Transverse colon (tissue), 4 donors: ENCODE measurements around the gene ANXA6. TPM values are rescaled to one million over a fixed set of nuclear protein-coding genes. Genes with fewer than 3 reads are reported as not detected.

Experiments used
- DNase-seq: peaks from one replicate; pipeline ENCODE4 v3.0.0-alpha.2; 2019
- H3K27ac ChIP-seq, 4 donors: fragments of 200-600 bp; sonication (generic); 2 replicates each; pipeline ENCODE4 v1.5.1; 2016 to 2018; ENCODE audit warnings: inconsistent platforms in 4 of 4
- H3K27me3 ChIP-seq: fragments of 200-600 bp; sonication (generic); 2 replicates; pipeline ENCODE4 v1.5.1; 2017; ENCODE audit warnings: inconsistent platforms
- H3K36me3 ChIP-seq, 4 donors: fragments of 200-600 bp; sonication (generic); 2 replicates each; pipeline ENCODE4 v1.5.1; 2017 to 2019; ENCODE audit warnings: inconsistent platforms in 4 of 4
- H3K4me1 ChIP-seq, 4 donors: fragments of 200-600 bp; sonication (generic); 2 replicates each; pipeline ENCODE4 v1.5.1; 2017 to 2020; ENCODE audit warnings: inconsistent platforms in 4 of 4
- H3K4me3 ChIP-seq, 4 donors: fragments of 200-600 bp; sonication (generic); 1 replicate in 1 of 4; 2 replicates in 3 of 4; pipeline versions ENCODE4 v1.5.1 to v1.6.1; 2017 to 2019; ENCODE audit warnings: inconsistent platforms in 4 of 4
- H3K9me3 ChIP-seq, 2 donors: fragments of 200-600 bp; sonication (generic); 2 replicates each; pipeline ENCODE4 v1.5.1; 2017 to 2019; ENCODE audit warnings: inconsistent platforms in 2 of 2
- CTCF ChIP-seq, 5 experiments: fragments of 200-600 bp in 3 of 5; fragments of 450-650 bp in 2 of 5; sonication (generic) in 3 of 5; IDR thresholded peaks; 1 replicate in 2 of 5; 2 replicates in 3 of 5; pipeline ENCODE4 v1.5.1; 2016 to 2017; ENCODE audit warnings: antibody characterized with exemption in 5 of 5, inconsistent platforms in 3 of 5, mild to moderate bottlenecking in 2 of 5, moderate library complexity in 1 of 5
- EP300 ChIP-seq: sonication (generic); formaldehyde crosslinking; IDR thresholded peaks from one replicate; pipeline ENCODE4 v1.6.1; 2017; ENCODE audit warnings: antibody characterized with exemption, low read depth
- POLR2A ChIP-seq: fragments of 450-650 bp; IDR thresholded peaks from one replicate; pipeline ENCODE4 v1.6.1; 2016; ENCODE audit warnings: antibody characterized with exemption, mild to moderate bottlenecking, moderate library complexity
- POLR2AphosphoS5 ChIP-seq, 3 donors: sonication (generic); formaldehyde crosslinking; IDR thresholded peaks; one replicate each; pipeline ENCODE4 v1.6.1; 2016; ENCODE audit warnings: antibody characterized with exemption in 3 of 3
- WGBS, 2 donors: methylation state at CpG; one replicate each; pipeline ENCODE4 v1.1.5; 2018; ENCODE audit warnings: low coverage in 1 of 2; 5-methylcytosine and 5-hydroxymethylcytosine counted together
- in situ Hi-C, 4 donors: fragments of 200-750 bp; cut with MboI; loops; one replicate each; pipeline versions ENCODE4 v1.15.0 to v1.15.1; 2017; ENCODE audit warnings: low sequenced_read_pairs in 3 of 4, low pct_ligation_motif_present in 1 of 4, low pct_unique_long_range_greater_than_20kb in 1 of 4
- intact Hi-C: fragments of 100-400 bp; cut with DNase I; formaldehyde crosslinking; loops from one replicate; pipeline ENCODE4 v1.15.1; 2023; ENCODE audit warnings: low total_unique reads
- total RNA-seq, 4 donors: library from RNA; depleted of rRNA; stranded (reverse); fragments of >200 nt; gene quantifications; one replicate each; pipeline ENCODE4 v1.1.0, GENCODE V29; 2016

The ANXA6 gene
- total RNA-seq, 4 donors from 2014 or later: 19.1 to 79.0 (median 55.3) TPM

DNA sequence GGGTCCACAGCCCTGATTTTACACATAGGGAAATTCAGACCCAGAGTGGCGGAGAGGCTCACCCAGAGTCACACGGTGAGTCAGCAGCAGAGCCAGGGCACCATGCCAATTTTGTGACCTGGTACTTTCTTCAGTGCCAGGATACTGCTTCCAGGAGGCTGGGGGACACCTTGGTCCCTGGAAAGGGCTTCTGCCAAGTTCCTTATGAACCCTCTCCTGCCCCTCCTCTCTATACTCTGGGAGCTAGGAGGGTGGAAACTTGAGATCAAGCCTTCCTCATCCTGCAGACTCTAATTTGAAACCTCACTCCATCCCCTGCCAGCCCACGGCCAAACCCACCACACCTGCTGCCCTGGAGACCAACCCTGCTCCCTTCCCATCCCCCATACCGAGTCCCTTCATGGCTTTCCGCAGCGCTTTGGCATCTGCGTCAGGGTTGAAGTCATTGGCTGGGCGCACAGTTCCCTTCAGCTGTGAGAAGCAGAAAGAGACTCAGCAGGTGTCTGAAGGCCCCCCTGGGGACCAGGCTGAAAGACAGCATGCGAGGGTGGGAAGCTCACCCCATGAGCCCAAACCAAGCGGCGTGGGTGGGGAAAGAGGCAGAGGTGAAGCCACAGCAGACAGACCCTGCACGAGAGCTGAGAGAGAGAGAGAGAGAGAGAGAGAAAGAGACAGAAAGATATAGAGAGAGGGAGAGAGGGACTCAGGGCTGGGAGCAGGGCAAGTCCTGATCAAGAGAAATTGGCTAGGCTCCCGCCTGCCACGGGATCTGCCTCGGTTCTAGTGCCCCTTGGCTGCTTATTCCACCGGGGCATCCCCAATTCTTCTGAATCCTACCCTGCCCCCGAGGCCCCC, 33.5 kb downstream of the ANXA6 start:
- Histone ChIP-seq H3K9me3 (no peaks in the 10 kb centered on the region), H3K27me3 (no peaks in the 10 kb centered on the region), H3K4me1 (peaks cover 0 to 12% (median 0%) of the 10 kb centered on the region in 4 donors), H3K27ac (peak overlapping the region; percentile 30 to 48 (median 32)), H3K4me3 (no peak overlapping the region), H3K36me3 (peaks cover 0 to 12% (median 5%) of the 10 kb centered on the region in 4 donors)
- intact Hi-C loops (no loop called here), in situ Hi-C loops (loop anchor here in 2 of 4 donors (5.0 kb wide), 1 partner anchor 38 kb away; no protein-coding TSS in a partner anchor)
- TF ChIP-seq POLR2AphosphoS5 (IDR thresholded peaks at IDR 0.05): no peak
- no peak for TF ChIP-seq EP300
- no peak for TF ChIP-seq CTCF (IDR thresholded peaks at IDR 0.05)
- TF ChIP-seq POLR2A: no peak
- 58 to 68% methylated on average over 5 to 17 of the region's 17 CpGs for WGBS, 2 donors
- peak; percentile 70 for DNase-seq

DNA sequence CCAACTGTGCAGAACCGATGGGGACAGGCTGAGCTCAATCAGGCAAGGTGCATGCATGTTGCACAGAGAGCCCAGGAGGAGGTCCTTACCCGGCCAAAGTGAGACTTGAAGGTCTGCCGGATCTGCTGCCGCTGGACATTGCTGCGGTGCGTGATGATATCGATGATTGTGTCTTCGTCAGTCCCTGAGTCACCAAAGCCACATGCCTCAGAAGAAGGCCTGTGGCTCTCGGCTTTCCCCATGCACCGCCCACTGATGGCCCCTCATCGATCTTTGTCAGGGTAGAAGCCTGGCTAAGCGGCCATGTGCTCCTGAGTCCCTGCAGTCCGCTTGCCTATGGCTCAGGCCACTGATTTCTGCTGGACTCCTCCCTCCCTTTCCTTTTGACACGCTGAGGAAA, 34.8 kb downstream of the ANXA6 start:
- WGBS, 2 donors: 90% methylated on average over 14 of the region's 14 CpGs; no CpG with 5 or more reads in 1 of the 2 donors
- TF ChIP-seq POLR2AphosphoS5 (IDR thresholded peaks at IDR 0.05) (no peak), EP300 (no peak), POLR2A (no peak)
- peaks cover 0 to 12% (median 0%) of the 10 kb centered on the region in 4 donors for H3K4me1 ChIP-seq
- no peak for DNase-seq
- intact Hi-C loops (no loop called here), in situ Hi-C loops (loop anchor here in 2 of 4 donors (5.0 kb wide), 1 partner anchor 39 kb away; no protein-coding TSS in a partner anchor)
- H3K9me3 ChIP-seq: no peaks in the 10 kb centered on the region
- no peaks in the 10 kb centered on the region for H3K27me3 ChIP-seq
- no peak overlapping the region for H3K4me3 ChIP-seq
- peak overlapping the region in 1 of 4 donors; percentile 48 for H3K27ac ChIP-seq
- peaks cover 0 to 12% (median 5%) of the 10 kb centered on the region in 4 donors for H3K36me3 ChIP-seq

GRCh38 chr5:151121665-151122064, 35.9 kb downstream of the ANXA6 start:
- Histone ChIP-seq H3K4me1 (peaks cover 0 to 12% (median 0%) of the 10 kb centered on the region in 4 donors), H3K36me3 (peaks cover 0 to 16% (median 5%) of the 10 kb centered on the region in 4 donors), H3K9me3 (no peaks in the 10 kb centered on the region), H3K4me3 (no peak overlapping the region), H3K27me3 (no peaks in the 10 kb centered on the region), H3K27ac (no peak overlapping the region)
- WGBS, 2 donors: 80% methylated on average over 5 of the region's 5 CpGs; no CpG with 5 or more reads in 1 of the 2 donors
- no peak for TF ChIP-seq POLR2AphosphoS5 (IDR thresholded peaks at IDR 0.05)
- no peak for TF ChIP-seq POLR2A
- TF ChIP-seq CTCF (IDR thresholded peaks at IDR 0.05): no peak
- TF ChIP-seq EP300: no peak
- intact Hi-C loops (no loop called here), in situ Hi-C loops (loop anchor here in 2 of 4 donors (5.0 kb wide), 1 partner anchor 41 kb away; no protein-coding TSS in a partner anchor)
- DNase-seq: no peak

- peaks cover 0 to 6% (median 0%) of the 10 kb centered on the region in 4 donors for H3K4me1 ChIP-seq
- no peaks in the 10 kb centered on the region for H3K9me3 ChIP-seq
- no peak for DNase-seq
- TF ChIP-seq POLR2AphosphoS5 (IDR thresholded peaks at IDR 0.05) (no peak), CTCF (IDR thresholded peaks at IDR 0.05) (no peak), EP300 (no peak), POLR2A (no peak)
- intact Hi-C loops: no loop called here
- in situ Hi-C loops: loop anchor here in 2 of 4 donors (5.0 kb wide), 1 partner anchor 41 kb away; no protein-coding TSS in a partner anchor
- peaks cover 0 to 16% (median 5%) of the 10 kb centered on the region in 4 donors for H3K36me3 ChIP-seq
- no peaks in the 10 kb centered on the region for H3K27me3 ChIP-seq
- 95 to 100% methylated on average over 2 of the region's 2 CpGs for WGBS, 2 donors
- H3K27ac ChIP-seq: no peak overlapping the region
- no peak overlapping the region for H3K4me3 ChIP-seq
Measured at GRCh38 chr5:151121095-151121494, 36.5 kb downstream of the ANXA6 start.
